Inflammatory macrophage (primary cell): ENCODE results near the gene RANBP6.

Experiments used
- DNase-seq, 2 donors: peaks; one replicate each; pipeline ENCODE4 v3.0.0-alpha.2; 2020 to 2022

Gene RANBP6

DNA sequence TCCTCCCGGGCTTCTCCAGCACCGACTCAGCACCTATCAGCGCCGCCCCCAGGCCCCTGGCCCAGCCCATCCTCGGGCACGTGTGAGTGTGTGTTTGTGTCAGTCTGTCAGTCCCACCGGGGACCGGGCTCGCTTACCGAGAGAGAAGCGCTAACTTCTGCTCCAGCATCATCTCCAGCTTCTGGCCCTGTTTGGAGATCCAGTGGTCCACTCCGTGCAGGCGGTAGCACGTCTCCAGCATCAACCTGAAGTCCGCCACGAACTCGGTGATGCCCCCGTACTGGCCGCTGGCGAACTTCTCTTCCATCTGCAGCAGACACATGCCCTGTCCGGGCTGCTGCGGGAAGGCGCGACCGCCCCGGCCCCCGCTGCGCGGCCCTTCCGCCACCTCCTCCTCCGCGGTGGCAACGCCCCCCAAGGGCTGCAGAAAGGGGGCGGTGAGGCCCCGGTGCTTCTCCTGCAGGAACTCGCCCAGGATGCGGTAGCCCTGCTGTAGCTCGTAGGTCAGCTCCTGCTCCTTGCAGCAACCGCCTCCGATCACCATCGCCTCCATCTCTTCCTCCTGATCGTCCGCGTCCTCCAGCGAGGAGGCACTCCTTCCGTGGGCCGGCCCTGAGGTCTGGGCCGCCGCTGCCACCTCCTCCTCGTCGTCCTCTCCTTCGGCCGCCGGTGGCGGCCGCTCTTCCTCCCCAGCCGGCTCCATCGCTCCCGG, 8.2 kb downstream of the RANBP6 start:
- DNase-seq, result peak; percentile 80 to 86

DNA sequence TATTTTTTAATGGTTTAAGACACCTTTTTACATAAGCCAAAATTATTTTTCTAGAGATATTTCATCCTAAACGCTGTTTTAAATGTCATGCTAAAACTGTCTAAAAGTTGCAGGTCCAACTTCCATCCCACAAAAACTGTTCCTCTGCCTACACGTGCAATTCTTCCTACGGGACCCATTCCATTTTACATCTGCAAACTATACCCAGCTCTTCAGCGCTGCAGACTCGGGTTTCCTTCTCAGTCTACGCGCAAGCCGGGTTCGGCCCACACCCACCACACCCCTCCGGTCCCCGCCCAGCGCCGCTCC, 8.7 kb downstream of the RANBP6 start:
- no peak for DNase-seq

- no peak for DNase-seq
Observed at GRCh38 chr9:6000955-6001354, 14.5 kb downstream of the RANBP6 start.

DNA sequence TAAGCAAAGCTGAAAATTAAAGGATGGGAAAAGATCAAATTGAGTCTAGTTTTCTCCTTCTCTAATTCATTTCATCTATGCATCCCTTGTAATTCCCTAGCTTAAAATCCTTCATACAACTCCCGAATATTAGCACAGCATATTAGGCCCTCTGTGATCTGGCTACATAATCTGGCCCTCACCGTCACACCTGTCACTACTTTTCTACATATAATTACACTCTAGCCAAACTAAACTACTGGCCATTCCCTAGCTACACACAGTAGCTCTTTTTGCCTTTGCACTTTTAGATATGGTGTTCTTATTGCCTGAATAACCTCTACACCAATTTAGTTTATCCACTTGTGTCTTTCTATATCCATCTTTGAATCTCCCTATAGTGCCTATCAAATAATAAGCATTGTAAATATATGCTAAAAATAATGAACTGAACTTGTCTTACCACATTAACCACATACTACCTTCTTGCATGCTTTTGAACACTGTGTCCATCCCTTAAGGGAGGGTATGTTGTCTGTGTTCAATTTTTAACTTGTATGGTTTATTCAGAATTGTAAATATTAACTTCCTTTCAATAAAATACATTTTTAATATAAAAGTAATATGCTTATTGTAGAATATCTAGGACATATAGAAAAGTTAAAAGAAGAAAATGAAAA, 15.9 kb downstream of the RANBP6 start:
- DNase-seq, result no peak

GRCh38 chr9:5994493-5994892, 20.9 kb downstream of the RANBP6 start:
- no peak for DNase-seq

DNA sequence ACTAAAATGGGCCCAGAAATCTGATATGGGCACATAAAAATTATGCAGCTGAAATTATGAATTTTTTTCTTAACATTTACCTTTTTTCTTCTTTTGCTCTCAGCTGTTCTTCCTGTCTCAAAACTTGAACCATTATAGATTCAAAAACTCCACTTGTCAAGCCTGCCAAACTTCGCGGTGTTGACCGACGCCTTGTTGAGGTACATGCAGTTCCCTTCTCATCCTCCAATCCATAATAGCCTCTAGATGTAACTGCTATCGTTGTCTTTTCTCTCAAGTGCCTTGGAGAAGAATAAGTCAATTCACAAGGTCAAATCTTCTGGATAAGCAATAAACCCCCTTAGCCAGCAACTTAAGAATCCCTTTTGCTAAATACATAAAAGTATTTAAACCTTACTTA, 27.2 kb downstream of the RANBP6 start:
- no peak for DNase-seq

DNA sequence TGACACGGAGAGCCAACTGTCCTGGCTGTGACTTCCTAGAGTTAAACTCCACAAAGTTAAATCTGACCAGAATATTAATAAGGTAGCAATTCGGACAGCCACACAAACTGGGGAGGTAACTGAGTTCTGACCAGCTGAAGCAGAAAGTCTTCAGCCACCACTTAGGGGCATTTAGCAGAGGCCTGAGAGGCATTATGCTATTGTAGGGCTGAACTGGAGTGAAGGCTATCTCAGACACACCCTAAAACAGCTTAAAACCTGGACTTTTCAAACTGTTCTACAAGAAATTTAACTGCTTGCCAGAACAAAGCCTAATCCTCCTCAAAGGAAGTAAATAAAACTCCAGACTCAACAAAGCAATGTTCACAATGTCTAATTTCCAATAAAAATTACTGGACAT, 32.4 kb downstream of the RANBP6 start:
- DNase-seq, result no peak

- no peak for DNase-seq
Observed at GRCh38 chr9:5982317-5982716, 33.1 kb downstream of the RANBP6 start.

DNA sequence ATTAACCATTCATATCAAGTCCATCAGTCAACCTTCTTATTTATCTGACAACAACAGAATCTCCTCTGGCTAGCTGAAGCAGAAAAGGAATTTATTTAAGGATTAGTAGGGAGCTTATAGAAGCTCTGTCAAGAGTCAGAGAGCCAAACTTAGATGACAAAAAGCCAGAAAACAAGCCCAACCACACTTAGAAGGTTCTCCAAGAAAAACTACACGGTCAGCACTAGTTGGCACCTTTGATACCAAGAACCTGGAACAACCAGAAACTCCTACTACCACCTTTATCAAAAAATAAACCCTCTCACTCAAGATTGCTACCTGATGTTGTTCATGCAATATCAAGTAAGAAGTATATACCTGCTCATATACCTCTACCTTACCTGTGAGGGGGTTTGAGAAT, 36.9 kb downstream of the RANBP6 start:
- no peak for DNase-seq

GRCh38 chr9:5976674-5977397, 38.6 kb downstream of the RANBP6 start:
- DNase-seq, result no peak

GRCh38 chr9:5971740-5972139, 43.7 kb downstream of the RANBP6 start:
- DNase-seq, result no peak
